ENCODE data around the gene UGT1A8.

- TF ChIP-seq CTCF (IDR thresholded peaks at IDR 0.05; ENCODE audit: low read length), result no peak
- no peak for TF ChIP-seq EZH2 (IDR thresholded peaks at IDR 0.05; ENCODE audit: borderline replicate concordance, low read length)
Observed at GRCh38 chr2:233772583-233772982, 155.2 kb downstream of the UGT1A8 start.
